Fibroblast of upper back skin (primary cell): ENCODE measurements around the gene TMEM273.

Experiments used
- DNase-seq: peaks from one replicate; pipeline ENCODE4 v3.0.0-alpha.2; 2013

TMEM273 gene

DNA sequence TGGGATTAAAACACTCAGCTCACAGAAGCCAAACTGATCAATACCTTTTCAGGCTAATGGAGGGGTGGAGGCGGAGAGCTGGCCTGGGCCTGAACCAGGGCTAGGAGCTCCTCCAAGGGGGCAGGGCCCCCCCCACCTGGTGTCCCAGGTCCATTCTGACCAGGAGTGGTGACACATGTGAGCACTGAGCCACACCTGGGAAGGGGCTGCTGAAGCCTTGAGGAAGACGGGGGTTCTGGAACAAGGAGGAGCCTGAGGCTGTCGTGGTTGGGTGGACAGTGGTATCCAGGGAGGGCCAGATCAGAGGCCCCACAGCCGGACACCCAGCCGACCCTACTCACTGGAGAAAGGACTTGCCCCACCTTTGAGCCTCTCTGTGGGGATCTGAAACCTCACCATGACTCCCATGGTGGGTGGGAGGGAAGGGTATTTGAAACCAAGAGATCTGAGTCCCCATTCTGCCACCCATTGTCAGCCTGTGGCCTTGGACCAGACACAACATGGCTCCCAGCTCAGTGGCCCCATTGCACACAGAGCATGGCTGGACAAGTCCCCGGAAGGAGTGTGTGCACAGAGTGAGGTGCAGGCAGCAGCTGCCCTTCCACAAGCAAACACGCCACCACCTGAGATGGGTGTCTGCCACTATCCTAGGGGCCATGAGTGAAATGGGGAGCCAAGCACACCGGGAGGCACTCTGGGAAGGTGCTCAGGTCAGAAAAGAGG lies 12.4 kb downstream of the TMEM273 start:
- DNase-seq: no peak

DNA sequence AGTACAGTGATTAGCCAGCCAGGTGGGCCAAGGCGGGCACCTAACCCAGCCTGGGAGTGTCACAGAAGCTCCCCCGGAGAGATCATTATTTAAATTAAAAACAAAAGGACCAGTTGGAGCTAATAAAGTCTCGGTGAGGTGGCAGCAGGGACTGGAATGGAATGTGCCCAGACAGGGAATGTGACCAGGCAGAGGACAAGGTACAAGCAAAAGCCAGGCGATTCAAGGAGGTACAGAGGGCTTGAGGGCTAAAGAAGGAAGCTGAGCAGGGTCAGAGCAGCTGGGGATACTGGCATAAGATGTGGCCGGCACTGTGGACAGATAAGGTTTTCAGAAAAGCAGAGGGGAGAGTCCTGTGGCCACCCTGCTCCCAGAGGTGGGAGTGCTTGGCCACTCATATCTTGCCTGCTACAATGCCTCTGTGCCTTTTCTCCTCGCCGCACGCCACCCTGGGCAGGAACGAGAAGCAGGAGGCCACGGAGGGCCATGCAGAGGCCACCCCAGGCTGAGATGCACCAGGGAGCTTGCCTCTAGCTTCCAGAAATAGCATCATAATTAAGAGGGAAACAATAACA lies 13.2 kb downstream of the TMEM273 start:
- no peak for DNase-seq

GRCh38 chr10:49174261-49174925 lies 13.8 kb downstream of the TMEM273 start:
- DNase-seq: no peak

DNA sequence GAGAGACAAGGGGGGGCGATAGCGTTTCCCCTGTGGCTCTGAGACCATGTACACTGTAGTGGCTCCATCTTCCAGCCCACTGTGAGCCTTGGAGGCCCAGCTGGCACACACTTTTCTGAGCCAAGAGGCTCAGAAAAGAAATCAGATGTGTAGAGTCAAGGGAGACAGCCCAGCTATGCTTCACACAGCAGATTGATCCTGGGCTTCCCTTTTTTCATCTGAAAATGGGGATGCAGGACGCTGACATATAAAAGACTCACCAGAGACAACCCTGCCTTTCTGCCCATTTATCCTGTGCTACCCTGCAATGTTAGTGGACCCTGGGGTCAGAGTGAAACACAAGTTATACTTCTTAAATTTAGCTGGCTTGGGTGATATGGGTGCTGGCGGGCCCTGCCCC lies 14.3 kb downstream of the TMEM273 start:
- DNase-seq: no peak

- DNase-seq: no peak
Observed at GRCh38 chr10:49173201-49173772, 14.9 kb downstream of the TMEM273 start.

- no peak for DNase-seq
Observed at GRCh38 chr10:49172777-49173132, 15.4 kb downstream of the TMEM273 start.

DNA sequence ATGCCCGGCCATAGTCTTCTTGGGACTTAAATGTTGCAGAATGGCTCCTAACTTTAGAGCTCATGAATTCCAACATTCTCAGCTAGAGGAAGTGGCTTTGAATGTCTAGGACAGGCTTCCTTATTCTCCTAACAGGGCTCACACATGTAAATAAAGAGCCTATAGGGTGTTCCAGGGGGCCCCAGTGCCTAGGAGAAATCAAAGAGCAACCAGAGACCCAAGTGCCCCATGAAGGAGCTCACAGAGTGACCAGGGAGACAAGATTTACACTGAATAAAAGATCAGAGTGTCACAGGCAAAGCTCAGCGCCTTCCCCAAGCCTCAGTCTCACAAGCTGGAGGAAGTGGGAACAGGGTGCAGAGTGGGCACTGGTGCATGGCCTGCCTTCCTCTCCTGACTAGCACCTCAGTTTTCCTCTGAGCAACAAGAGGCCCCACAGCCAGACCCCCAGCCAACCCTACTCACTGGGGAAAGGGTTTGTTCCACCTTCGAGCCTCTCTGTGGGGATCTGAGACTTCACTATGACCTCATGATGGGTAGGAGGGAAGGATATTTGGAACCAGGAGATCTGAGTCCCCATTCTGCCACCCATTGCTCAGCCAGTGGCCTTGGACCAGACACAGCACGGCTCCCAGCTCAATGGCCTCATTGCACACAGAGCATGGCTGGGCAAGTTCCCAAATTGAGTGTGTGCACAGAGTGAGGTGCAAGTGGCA lies 16.0 kb downstream of the TMEM273 start:
- DNase-seq: no peak

DNA sequence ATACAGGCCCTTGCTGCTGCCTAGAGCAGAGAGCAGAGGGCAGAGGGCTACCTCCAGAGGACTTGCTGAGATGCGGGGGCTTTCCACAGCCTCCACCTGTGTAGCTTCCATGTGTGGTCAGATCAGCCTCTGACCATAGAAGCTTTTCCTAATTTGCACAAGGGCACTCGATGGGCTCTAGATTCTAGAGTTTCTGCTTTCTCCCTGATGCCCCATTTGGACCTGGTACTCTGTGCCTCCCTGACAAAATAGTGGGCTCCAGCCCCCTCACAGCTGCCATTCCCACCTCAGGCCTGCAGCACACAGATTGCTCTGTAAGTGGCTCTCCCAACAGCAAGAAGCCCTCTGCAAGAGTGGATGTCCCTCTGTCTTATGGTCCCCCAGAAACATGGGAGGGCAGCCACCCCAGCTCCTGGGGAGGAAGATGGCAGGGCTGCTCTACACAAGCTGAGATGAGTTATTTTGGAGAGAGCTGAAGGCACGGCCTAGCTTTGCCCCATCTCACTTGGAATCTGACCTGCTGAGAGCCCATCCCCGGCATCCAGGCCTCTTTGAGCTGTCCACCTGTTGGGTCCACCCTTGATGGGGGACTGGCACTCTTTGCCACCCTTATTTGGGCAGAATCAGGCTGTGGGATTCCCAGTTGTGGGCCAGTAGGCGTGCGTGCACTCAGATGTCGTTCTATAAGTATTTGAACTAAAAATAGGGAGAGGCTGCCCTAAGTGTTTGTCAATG lies 16.7 kb downstream of the TMEM273 start:
- no peak for DNase-seq

- no peak for DNase-seq
Observed at GRCh38 chr10:49170632-49171325, 17.4 kb downstream of the TMEM273 start.

DNA sequence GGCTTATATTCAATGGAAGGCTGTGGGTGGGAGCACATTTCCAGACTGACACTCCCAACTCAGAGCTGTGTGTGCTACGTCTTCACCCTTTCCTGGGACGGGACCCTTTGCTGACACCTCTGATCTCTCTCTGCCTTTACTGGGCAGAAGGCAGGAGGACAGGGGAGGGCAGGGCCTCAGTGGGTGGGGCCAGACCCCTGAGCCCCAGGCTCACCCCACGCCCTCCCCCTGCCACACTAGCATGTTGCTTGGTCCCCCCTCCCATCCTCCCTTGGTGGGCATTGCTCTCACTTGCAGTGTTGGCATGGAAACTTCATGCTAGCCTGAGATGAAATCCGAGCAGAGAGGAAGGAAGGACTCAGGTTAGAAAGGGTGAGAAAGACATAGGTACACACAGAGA lies 18.4 kb downstream of the TMEM273 start:
- no peak for DNase-seq

GRCh38 chr10:49168831-49169500 lies 19.2 kb downstream of the TMEM273 start:
- DNase-seq: peak; percentile 8

DNA sequence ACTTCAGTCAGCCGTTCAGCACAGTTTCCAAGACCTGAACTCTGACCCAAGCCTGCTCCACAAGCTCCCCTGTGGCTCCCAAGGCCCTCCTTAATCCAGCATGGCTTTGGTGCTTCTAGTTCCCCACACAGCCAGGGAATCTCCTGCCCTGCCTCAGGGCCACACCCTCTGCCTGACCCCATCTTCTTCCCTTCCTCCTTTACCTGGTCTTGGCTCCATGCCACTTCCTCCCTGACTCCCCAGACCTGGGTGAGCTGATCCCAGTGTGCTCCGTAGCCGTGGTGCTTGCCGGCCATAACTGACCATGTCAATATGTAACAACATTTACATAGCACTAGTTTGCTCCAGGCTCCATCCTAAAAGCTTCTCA lies 20.0 kb downstream of the TMEM273 start:
- no peak for DNase-seq

DNA sequence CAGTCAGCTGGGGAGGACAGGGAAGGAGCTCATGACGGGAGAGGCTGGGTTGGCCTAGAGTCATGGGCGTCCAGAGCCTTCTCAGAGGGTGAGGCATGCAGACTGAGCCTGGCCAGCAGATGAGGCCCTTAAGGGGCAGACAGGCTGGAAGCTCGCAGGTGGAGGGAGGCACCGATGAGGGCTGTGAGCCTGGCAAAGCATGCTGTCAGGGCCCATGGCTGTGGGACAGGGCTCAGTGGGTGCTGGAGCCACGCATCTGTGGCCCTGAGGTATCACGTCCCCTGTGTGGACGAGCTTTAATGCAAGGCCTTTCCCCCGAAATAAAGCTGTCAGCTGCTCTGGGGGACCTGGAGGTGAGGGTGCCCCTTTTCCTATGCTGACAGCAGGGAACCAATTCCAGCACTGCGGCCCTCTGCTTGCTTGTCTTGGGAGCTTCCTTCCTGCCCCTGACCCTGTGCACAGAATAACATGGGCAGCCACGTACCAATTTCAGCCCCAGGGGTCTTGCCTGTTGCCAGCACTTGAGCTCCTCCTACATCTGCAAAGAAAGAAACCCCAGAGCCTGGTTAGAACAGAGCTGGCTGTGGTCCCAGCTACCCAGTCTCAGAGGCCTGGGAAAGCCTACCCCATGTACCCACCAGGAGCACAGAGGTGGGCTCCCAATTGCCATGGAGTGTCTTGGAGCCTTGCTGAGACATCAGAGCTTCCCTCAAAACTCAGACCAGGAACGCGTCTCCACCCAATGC lies 20.6 kb downstream of the TMEM273 start:
- DNase-seq: no peak

GRCh38 chr10:49166484-49167400 lies 21.4 kb downstream of the TMEM273 start:
- no peak for DNase-seq

GRCh38 chr10:49165821-49166483 lies 22.2 kb downstream of the TMEM273 start:
- no peak for DNase-seq

- no peak for DNase-seq
Observed at GRCh38 chr10:49165259-49165658, 22.9 kb downstream of the TMEM273 start.

- peak; percentile 40 for DNase-seq
Observed at GRCh38 chr10:49164559-49165188, 23.5 kb downstream of the TMEM273 start.

- DNase-seq: peak; percentile 76
Observed at GRCh38 chr10:49163741-49164140, 24.4 kb downstream of the TMEM273 start.
